CD4-positive, alpha-beta T cell treated with Interleukin-12 subunit alpha and Interleukin-12 subunit beta, for 1 hour (primary cell): ENCODE data around the gene LRRC27.
A peak's percentile ranks its signal among the peaks of the same experiment; 100 is the strongest.

ENCODE experiments used
- DNase-seq: peaks from one replicate; pipeline ENCODE4 v3.0.0-alpha.2; 2020

LRRC27 gene

DNA sequence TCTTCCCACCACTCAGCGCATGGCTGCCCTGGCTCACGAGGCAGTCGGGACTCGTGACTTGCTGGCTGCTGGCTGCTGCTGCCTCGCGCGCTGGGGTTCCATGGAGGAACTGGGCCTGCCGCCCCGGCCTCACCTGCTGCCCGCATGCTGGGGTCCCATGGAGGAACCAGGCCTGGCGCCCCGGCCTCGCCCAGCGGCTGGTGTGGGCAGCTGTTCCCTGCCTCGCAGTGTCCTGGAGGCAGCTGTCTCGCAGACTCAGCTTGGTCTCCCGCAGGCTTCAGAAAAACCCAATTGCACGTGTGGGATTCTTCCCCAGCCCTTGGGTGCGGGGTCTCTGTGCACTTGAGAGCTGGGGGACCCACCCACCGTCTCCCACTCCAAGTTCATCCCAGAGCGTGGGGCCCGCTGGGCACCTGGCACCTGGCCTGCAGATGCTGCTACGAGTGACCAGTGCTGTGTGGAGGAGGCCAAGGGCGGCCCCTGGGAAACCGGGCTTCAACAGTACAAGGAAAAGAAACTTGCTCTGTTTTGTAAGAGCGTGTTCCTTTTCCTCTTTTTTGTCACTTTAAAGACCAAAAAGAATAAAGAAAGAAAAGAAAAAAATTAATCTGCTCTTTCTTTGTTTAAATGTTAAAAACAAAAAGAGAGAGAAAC lies 85.4 kb downstream of the LRRC27 start:
- DNase-seq: no peak

DNA sequence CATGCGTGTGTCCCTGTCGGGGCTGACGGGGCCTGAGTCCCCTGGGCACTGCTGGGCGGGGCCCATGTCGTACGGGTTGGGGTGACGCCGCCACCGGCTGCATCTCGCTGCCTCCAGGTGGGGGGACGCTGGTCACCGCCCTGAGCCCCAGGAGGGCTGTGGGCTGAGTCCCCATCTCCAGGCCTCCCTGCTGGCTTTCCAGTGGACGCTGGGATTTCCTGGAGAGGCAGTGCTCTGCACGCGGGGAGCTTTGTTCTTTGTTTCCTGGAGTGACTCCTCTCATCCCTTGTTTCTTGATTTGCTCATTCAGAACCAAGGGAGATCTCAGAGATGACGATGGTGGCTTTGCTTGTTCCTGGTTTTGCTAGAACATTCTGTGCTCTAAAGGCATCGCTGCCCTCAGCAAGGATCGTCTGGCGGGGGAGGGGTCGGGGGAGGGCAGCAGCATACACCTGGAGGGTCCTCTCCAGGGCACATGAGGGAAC lies 86.0 kb downstream of the LRRC27 start:
- DNase-seq: no peak

DNA sequence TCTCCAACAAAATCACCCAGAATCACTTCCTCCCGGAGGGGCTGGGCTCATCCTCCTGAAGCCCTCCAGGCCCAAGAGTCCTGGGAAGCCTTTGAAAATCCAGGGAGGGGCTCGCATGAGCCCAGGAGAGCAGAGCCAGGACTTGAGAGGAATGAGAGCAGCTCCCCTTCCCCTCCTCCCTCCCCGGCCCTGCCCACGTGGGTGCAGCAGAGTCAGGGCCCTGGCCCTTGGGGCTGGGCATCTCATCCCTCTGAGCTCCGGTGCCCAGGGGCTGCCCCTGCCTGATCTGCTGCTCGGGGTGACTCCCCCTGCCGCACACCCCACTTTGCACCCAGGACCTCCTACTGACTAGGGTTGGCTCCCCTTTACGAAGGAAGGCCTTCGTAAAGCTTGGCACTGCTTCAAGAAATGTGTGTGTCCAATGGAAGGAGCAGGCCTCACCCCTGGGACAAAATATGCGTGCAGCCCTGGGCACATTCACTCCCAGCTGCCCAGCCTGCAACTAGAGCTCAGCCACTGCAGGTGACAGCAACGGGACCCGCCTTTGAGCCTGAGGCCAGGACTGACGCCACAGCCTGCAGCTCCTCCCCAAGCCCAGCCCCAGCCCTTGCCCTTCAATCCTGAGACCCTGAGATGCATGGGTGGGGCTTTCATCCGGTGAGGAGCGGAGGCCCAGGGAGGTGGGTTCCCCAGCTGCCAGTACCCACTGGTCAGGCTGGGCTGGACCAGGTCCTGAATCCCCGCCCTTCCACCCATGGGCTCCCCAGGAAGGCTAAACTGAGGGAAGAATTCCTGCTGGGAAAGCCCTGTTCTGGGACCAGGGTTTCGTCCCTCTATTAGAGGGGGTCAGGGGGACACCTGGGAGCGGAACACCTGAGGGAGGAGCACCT lies 86.8 kb downstream of the LRRC27 start:
- DNase-seq: no peak

DNA sequence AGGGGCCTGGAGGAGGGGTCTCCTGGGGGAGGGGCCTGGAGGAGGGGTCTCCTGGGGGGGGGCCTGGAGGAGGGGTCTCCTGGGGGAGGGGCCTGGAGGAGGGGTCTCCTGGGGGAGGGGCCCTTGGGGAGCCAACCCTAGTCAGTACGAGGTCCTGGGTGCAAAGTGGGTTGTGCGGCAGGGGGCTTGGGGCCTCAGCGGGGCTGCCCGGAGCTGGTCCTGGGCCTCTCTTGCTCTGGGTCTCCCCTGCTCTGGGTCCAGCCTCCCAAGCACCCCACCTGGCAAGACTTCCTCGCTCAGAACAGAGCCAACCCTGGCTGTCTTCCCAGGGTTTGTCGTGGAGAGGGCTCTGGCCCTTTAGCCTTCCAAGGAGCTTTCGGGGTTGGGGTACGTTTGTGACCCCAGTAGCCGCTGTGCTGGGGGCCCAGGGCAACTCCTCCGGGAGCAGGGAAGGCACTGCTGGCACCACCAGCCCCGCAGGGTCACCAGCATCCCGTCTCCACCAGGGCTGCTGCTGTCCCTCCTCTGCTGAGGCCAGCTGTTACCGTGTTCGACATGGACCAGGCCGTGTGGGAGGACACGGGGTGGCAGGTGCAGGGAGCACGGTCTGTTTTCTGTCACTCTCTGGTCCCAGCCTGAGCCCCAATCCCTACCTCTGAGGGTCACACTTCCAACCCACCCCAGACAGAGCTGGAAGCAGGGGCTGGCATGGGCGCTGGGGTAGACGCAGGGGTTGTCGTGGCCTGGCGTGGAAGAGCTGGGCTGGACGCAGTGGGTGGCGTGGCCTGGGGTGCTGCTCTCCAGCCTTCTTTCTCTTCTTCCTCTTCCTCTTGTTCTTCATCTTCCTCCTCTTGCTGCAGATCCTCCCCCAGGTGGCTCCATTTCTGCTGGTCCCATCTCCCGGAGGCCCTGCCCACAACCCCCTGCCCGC lies 87.8 kb downstream of the LRRC27 start:
- DNase-seq: no peak

DNA sequence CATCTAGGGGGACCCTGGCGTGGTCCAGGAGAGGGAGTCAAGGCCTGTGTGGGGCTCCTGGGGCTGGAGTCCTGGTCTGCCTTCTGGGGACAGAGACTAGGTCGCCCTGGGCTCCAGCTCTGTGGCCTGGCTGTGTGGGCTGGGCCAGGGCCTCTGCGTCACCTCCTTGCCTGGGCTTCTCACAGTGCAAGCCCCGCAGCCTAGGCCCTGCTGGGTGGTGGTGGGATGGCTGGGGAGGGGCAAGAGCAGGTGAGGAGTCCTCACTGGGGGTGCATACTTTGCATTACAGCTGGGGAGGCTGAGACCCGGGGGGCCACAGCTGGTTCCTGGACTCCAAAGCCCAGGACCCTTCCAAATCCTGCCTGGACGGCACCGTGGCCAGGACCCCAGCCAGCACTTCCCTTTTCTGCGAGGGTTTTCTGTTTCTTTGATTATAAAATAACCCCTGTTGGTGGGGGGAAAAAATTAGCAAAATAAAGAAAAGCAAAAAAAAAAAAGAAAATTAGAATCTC lies 88.5 kb downstream of the LRRC27 start:
- no peak for DNase-seq

DNA sequence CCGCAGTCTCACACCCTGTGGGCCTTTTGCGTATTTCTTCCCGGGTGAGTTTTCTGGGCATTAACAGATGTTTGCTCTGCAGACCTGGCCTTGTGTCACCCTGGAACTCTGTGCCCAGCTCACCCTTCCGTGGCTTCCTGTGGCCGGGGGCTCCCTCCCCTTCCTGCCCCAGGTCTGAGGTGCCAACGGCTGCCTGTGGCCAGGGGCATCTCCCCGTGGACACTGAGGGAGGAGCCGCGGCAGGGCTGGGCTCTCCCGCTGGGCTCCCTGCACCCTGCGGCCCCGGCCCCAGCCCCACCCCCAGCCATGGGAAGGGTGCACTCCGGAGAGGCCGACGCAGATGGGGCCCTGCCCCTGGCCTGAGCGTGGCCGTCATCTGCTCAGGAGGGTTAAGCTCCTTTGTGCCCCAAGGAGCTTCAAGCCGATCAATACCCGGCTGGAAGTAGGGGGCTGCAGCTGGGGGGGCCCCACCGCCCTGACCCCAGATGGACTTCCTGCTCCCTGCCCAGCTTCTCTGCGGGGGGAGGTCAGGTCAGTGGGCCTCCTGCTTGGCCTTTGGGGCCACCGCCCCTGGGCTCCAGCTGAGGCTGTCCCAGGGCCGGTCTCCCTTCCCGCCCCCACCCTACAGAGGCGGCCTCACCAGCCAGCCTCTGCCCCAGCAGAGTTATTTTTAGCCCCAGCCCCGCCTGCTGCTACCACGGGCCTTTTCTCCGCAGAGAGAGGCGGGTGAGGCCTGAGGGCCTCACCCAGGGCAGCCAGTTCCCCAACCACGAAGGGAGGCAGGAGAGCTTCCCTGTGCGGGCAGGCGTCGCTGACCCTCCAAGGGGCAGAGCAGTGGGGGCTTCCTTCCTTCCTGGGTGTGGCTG lies 89.2 kb downstream of the LRRC27 start:
- DNase-seq: peak; percentile 40

DNA sequence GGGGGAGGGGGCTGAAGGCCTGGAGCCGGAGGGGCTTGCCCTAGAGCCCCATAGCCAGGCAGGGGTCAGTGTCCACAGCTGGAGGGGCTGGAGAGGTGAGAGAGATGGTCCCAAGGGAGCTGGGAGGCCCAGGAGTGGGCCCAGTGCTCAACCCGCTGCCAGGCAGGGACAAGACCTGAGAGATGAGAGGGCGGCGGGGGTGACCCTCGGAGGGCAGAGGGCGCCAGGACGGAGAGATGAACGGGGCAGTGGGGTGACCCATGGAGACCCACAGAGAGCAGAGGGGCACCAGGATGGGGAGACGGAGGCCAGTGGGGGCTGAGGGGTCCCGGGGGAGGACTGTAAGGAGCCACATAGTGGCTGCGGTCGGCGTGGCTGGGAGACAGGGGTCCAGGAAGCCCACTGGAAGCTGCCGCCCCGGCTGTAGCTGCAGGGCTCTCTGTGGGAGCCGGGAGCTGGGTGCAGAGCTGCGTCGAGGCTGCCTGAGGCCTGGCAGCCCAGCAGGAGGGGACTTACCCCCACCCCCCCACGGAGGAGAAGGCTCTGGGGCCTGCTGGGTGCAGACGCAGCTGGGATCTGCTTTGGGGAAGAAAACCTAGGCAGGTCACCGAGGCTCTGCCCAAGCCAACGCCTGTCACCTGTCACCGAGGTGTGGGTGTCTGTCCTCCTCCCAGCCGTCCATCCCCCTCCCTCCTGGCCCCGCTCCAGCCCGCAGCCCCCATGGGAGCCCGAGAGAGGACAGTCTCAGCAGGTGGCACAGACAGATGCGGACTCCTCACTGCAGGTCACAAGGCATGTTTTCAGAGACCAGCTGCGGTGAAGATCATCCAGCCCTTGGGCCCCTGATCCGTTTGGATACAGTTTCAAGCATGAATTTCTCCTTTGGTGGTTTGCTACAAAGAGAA lies 90.1 kb downstream of the LRRC27 start:
- DNase-seq: no peak

DNA sequence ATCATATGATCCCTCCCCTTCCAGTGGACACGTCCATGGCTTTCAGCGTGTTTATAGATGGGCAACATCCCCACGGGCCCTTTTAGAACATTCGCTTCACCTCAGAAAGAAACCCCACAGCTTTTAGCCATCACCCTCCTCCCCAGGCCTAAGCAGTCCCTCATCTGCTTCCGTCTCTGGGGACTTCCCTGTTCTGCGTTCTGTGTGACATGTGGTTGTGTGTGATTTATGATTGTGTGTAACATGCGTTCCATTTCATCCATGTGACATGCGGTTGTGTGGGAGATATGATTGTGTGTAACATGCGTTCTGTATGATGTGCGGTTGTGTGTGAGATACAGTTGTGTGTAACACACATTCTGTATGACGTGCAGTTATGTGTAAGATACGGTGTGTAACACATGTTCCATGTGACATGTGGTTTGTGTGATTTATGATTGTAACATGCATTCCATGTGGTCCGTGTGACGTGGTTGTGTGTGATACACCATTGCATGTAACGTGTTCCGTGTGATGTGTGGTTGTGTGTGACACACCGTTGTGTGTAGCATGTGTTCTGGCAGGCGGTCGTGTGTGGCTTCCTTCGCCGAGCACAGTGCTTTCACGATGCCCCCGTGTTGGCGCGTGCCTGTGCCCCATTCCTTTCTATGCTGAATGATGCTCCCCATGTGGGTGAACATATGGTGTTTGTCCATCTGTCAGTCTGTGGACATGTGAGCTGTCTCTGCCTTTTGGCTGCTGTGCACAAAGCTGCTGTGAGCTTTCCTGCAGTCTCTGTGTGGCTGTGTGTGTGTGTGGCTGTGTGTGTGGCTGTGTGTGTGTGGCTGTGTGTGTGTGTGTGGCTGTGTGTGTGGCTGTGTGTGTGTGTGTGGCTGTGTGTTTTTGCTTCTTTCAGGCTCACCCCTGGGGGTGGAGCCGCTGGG lies 91.2 kb downstream of the LRRC27 start:
- no peak for DNase-seq

DNA sequence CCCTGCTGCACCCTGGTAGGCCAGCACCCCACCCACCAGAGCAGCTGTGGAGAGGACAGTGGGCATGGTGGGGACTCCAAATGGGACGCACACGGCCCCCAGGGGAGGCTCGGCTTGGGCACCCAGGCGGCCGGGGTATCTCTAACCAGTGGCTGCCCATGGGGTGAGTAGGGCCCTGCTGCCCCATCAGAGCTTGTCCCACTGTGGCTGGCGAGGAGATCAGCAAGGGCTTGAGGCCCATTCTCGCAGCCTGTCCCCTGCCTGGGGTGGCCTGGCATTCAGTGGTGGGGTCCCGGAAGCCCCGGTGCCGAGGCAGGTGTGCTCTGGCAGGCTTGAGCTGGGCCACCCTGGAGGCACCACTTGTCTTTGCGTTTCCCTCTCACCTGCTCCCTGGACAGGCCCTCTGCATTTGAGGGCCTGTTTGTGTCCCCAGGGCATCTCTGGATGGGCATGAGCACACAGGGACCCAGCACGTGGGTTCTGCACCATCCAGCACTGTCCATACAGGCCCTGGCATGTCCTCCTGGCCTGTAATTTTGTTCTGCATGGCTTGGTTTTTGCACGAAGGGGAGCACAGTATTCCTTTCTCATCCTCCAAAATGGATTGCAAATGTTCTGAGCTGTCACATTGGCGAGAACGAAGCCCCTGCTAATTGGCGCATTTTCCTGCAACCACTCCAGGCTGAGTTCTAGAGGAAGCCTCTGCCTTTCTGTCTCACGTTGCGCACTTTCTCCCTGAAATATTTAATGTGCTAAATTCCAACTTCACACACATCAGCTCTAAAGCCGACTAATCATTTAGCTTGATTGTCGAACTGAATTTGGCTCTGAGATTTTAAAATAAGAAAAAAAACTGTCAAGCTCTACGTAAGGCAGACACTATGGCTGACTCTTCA lies 92.2 kb downstream of the LRRC27 start:
- DNase-seq: no peak

DNA sequence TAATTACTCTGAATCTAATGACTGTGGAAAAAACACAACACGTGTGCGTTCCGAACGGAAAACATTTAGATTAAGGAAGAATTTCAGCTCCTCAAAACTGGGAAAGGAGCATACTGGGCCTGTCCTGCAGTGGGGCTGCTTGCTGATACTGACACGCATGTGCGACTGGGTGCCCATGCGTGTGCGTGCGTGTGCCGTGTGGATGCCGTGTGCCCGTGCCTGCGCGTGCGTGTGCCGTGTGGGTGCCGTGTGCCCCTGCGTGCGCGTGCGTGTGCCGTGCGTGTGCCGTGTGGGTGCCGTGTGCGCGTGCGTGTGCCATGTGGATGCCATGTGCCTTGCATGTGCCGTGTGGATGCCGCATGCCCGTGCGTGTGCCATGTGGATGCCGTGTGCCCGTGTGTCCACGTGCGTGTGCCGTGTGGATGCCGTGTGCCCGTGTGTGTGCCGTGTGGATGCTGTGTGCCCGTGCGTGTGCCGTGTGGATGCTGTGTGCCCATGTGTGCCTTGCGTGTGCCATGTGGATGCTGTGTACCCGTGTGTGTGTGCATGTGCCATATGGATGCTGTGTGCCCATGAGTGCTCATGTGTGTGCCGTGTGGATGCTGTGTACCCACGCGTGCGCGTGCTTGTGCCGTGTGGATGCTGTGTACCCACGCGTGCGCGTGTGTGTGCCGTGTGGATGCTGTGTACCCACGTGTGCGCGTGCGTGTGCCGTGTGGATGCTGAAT lies 93.2 kb downstream of the LRRC27 start:
- no peak for DNase-seq

DNA sequence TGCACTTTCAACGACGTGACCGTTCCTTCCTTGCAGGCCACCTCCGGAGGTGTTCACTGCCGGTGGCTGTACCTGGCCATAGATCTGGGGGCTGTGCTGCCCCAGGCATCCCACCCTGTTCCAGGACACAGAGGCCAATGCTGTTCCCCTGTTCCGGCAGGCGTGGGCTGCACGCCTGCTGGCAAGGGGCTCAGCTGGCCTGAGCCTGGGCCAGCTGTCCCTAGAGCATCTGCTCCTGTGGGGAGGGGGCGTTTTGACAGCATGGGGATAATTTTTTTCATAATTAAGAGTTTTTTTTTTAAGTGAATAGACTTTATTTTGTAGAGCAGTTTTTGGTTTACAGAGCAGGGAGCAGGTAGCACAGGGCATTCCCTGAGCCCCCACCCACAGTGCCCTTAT lies 93.8 kb downstream of the LRRC27 start:
- no peak for DNase-seq

DNA sequence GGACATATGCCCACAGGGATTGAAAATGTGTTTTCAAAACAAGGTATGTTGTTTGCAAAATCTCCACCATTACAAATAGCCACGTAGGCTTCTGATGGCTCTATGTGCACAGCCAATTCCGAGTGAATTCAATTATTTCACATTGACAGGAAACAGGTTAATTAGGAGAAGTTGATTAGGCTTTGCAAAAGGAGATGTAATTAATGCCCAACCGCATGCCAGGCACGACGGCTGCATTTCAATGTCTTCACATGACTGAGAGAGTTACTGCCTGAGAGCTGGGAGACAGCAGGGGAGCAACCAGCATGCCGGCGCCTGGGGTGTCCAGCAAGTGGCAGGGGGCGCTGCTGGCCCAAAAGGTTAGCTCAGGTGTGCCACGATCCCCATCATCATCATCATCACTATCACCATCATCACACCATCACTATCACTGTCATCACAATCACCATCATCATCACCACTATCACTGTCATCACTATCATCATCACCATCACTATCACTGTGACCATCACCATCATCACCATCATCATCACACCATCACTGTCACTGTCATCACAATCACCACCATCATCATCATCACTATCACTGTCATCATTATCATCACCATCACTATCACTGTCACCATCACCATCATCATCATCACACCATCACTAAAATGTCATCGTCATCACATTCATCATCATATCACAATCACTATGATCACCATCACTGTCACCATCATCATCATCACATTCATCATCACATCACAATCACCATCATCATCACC lies 95.2 kb downstream of the LRRC27 start:
- DNase-seq: no peak

DNA sequence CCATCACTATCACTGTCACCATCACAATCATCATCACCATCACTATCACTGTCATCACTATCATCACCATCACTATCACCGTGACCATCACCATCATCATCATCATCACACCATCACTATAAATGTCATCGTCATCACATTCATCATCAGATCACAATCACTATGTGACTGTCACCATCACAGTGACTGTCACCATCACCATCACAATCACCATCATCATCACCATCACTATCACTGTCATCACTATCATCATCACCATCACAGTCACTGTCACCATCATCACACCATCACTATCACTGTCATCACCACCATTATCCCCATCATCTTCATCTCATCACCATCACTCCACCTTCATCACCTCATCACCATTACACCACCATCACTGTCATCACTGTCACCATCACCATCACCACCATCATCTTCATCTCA lies 96.0 kb downstream of the LRRC27 start:
- DNase-seq: no peak

DNA sequence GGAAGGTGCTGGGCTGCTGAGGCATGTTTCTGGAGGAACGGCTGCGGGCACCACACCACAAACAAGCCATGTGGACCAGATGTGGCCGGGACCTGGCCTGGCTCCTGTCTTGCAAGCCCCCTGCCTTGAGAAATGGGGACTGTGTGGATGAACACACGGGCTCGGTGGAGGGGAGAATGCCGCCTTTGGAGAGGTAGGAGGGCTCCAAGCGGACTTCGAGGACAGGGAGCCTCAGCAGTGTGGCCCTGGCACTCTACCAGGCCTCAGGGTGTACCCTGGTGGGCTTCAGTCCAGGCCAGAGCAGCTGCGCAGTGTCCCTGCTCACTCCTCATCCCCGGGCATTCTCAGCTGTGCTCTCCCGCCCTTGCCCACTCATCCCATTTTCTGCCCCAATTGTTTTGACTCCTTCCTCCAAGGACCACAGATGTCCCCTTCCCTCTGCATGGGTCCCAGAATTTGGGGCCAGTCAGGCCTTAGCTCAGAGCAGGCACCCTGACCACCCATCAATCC lies 96.5 kb downstream of the LRRC27 start:
- no peak for DNase-seq
